MM.1S (cell line): ENCODE results near the gene DOCK4.

Experiments used
- DNase-seq: peaks from one replicate; pipeline ENCODE4 v3.0.0-alpha.2; 2015
- H2AFZ ChIP-seq: fragments of 300-600 bp; sonication (generic); 2 replicates; pipeline ENCODE4 v1.6.0; 2016; ENCODE audit warnings: antibody characterized with exemption, low read length
- H3F3A ChIP-seq: fragments of 300-600 bp; sonication (generic); 2 replicates; pipeline ENCODE4 v1.6.1; 2016; ENCODE audit warnings: mild to moderate bottlenecking, antibody characterized with exemption, low read length, moderate library complexity, mixed read lengths; ENCODE audit not compliant: insufficient read depth
- H3K27ac ChIP-seq: fragments of 300-600 bp; sonication (generic); 2 replicates; pipeline ENCODE4 v1.5.1; 2016; ENCODE audit warnings: mild to moderate bottlenecking, low read length
- H3K27me3 ChIP-seq: fragments of 300-600 bp; sonication (generic); replicated peaks from 2 replicates; pipeline ENCODE4 v1.6.0; 2016; ENCODE audit warnings: low read length; ENCODE audit not compliant: insufficient read depth
- H3K36me3 ChIP-seq: fragments of 300-600 bp; sonication (generic); replicated peaks from 2 replicates; pipeline ENCODE4 v1.6.1; 2016; ENCODE audit warnings: mild to moderate bottlenecking, low read length, mixed read lengths; ENCODE audit not compliant: insufficient read depth
- H3K4me1 ChIP-seq: fragments of 300-600 bp; sonication (generic); 2 replicates; pipeline ENCODE4 v1.6.1; 2016; ENCODE audit warnings: low read length, mixed read lengths
- H3K4me2 ChIP-seq: fragments of 300-600 bp; sonication (generic); 2 replicates; pipeline ENCODE4 v1.6.0; 2016; ENCODE audit warnings: low read depth, low read length
- H3K4me3 ChIP-seq: fragments of 300-600 bp; sonication (generic); 2 replicates; pipeline ENCODE4 v1.5.1; 2016; ENCODE audit warnings: low read length, mixed read lengths
- H3K79me2 ChIP-seq: fragments of 300-600 bp; sonication (generic); 2 replicates; pipeline ENCODE4 v1.6.1; 2016; ENCODE audit warnings: mixed run types, low read length, mixed read lengths
- H3K9ac ChIP-seq: fragments of 300-600 bp; sonication (generic); 2 replicates; pipeline ENCODE4 v1.6.1; 2016; ENCODE audit warnings: low read length, mixed read lengths
- H3K9me2 ChIP-seq: fragments of 300-600 bp; sonication (generic); replicated peaks from 2 replicates; pipeline ENCODE4 v1.6.1; 2016; ENCODE audit warnings: mild to moderate bottlenecking, low read length, mixed read lengths; ENCODE audit not compliant: insufficient read depth
- H3K9me3 ChIP-seq: fragments of 300-600 bp; sonication (generic); replicated peaks from 2 replicates; pipeline ENCODE4 v1.6.1; 2016; ENCODE audit warnings: mild to moderate bottlenecking, low read length, mixed read lengths; ENCODE audit not compliant: insufficient read depth
- H4K20me1 ChIP-seq: fragments of 300-600 bp; sonication (generic); 2 replicates; pipeline ENCODE4 v1.6.1; 2016; ENCODE audit warnings: mild to moderate bottlenecking, low read length, moderate library complexity, mixed read lengths; ENCODE audit not compliant: insufficient read depth
- CTCF ChIP-seq: fragments of 300-600 bp; sonication (generic); IDR thresholded peaks from 2 replicates; pipeline ENCODE4 v1.5.1; 2016; ENCODE audit warnings: antibody characterized with exemption, low read length, mixed read lengths
- EZH2 ChIP-seq: fragments of 300-600 bp; sonication (generic); optimal IDR thresholded peaks from 2 replicates; pipeline ENCODE3; 2017; ENCODE audit warnings: low read depth, mild to moderate bottlenecking, antibody characterized with exemption, low read length, mixed read lengths
- EZH2phosphoT487 ChIP-seq: fragments of 300-600 bp; sonication (generic); IDR thresholded peaks from 2 replicates; pipeline ENCODE4 v1.6.1; 2018; ENCODE audit warnings: antibody characterized with exemption, low read length

The DOCK4 gene

GRCh38 chr7:112162142-112162766 is 43.9 kb downstream of the DOCK4 start:
- DNase-seq, result no peak
- Histone ChIP-seq H3F3A (no peaks in the 10 kb centered on the region), H3K9me3 (no peaks in the 10 kb centered on the region), H3K4me1 (no peaks in the 10 kb centered on the region), H3K79me2 (peaks cover 90% of the 10 kb centered on the region), H3K9ac (no peak overlapping the region), H3K4me2 (no peak overlapping the region), H3K9me2 (no peaks in the 10 kb centered on the region), H2AFZ (no peak overlapping the region), H4K20me1 (0 out of 2 replicates have a peak, but pooled peaks cover 4% of the 10 kb centered on the region), H3K27ac (no peak overlapping the region), H3K27me3 (no peaks in the 10 kb centered on the region), H3K4me3 (no peak overlapping the region), H3K36me3 (no peaks in the 10 kb centered on the region)
- no peak for TF ChIP-seq CTCF
- no peak for TF ChIP-seq EZH2phosphoT487
- no peak for TF ChIP-seq EZH2

GRCh38 chr7:112161253-112162141 is 44.7 kb downstream of the DOCK4 start:
- H3K27ac ChIP-seq, result no peak overlapping the region
- no peaks in the 10 kb centered on the region for H3K27me3 ChIP-seq
- no peak for DNase-seq
- H3K79me2 ChIP-seq, result peaks cover 88% of the 10 kb centered on the region
- no peak overlapping the region for H3K9ac ChIP-seq
- no peaks in the 10 kb centered on the region for H3F3A ChIP-seq
- H3K36me3 ChIP-seq, result no peaks in the 10 kb centered on the region
- H3K4me1 ChIP-seq, result no peaks in the 10 kb centered on the region
- H4K20me1 ChIP-seq, result 0 out of 2 replicates have a peak, but pooled peaks cover 4% of the 10 kb centered on the region
- no peak overlapping the region for H2AFZ ChIP-seq
- H3K9me2 ChIP-seq, result no peaks in the 10 kb centered on the region
- no peaks in the 10 kb centered on the region for H3K9me3 ChIP-seq
- TF ChIP-seq EZH2, result no peak
- no peak overlapping the region for H3K4me3 ChIP-seq
- no peak overlapping the region for H3K4me2 ChIP-seq

- no peak for TF ChIP-seq CTCF
- TF ChIP-seq EZH2phosphoT487, result no peak
- TF ChIP-seq EZH2, result no peak
- H3K36me3 ChIP-seq, result no peaks in the 10 kb centered on the region
- no peak overlapping the region for H2AFZ ChIP-seq
- H3F3A ChIP-seq, result no peaks in the 10 kb centered on the region
- peaks cover 87% of the 10 kb centered on the region for H3K79me2 ChIP-seq
- no peak overlapping the region for H3K27ac ChIP-seq
- no peak overlapping the region for H3K4me3 ChIP-seq
- H3K4me2 ChIP-seq, result no peak overlapping the region
- 0 out of 2 replicates have a peak, but pooled peaks cover 4% of the 10 kb centered on the region for H4K20me1 ChIP-seq
- DNase-seq, result no peak
- no peaks in the 10 kb centered on the region for H3K4me1 ChIP-seq
- H3K9me2 ChIP-seq, result no peaks in the 10 kb centered on the region
- no peak overlapping the region for H3K9ac ChIP-seq
- no peaks in the 10 kb centered on the region for H3K27me3 ChIP-seq
- no peaks in the 10 kb centered on the region for H3K9me3 ChIP-seq
These were observed 45.4 kb downstream of the DOCK4 start for GRCh38 chr7:112160771-112161150.
